T-helper 1 cell treated with Interleukin-12 subunit alpha and Interleukin-12 subunit beta and Interleukin-4 antibody, amounts not matched to agents 30 ng/mL and 1 ng/mL, for 36 hours (primary cell): Measurements from ENCODE around the gene ATP1A4. TPM values are rescaled to one million over a fixed set of nuclear protein-coding genes. Genes with fewer than 3 reads are reported as not detected.

ENCODE experiments used
- intact Hi-C: fragments of 100-400 bp; cut with micrococcal nuclease; formaldehyde crosslinking; loops from one replicate; pipeline ENCODE4 v1.15.1; 2024
- total RNA-seq: library from RNA; stranded (reverse); gene quantifications from 2 replicates; pipeline ENCODE4 v1.2.3, GENCODE V29; 2022

ATP1A4 gene
- total RNA-seq, 1 donor from 2014 or later: not detected

DNA sequence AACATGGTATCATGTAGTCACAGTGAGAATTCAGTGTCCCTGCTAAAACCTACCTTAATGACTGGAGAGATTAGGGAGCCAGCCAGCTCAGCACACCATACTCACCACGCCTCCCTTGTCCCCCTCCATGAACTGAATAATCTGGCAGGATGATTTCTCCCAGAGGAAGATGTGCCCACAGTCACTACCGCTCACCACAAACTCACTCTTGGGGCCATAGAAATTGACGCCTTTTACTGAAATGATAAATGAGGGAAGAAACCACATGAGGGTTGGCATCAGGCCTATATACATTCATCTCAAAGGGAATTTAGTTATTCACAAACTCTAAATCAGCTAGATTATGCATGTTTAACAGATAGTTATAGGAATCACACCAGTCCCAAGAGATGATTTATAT is 71.1 kb downstream of the ATP1A4 start:
- intact Hi-C loops: no loop called here

DNA sequence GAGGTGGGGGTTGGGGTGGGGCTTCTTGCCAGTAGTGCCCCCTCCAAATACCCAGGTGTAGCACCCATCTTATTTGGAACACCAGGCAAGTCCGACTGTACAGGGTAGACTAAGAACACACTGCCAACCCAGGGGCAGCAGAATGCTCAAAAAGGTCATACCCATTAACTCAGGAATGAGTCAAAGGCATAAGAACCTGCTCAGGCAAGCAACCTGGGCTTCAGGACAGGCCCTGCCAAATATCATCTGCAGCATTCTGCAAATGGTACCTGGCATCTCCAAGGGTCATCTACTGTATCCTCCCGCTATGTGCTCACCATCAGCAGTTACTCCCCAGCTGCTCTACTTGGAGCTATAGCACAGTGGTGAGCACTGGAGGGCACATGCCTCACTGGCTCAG is 73.2 kb downstream of the ATP1A4 start:
- intact Hi-C loops: no loop called here

DNA sequence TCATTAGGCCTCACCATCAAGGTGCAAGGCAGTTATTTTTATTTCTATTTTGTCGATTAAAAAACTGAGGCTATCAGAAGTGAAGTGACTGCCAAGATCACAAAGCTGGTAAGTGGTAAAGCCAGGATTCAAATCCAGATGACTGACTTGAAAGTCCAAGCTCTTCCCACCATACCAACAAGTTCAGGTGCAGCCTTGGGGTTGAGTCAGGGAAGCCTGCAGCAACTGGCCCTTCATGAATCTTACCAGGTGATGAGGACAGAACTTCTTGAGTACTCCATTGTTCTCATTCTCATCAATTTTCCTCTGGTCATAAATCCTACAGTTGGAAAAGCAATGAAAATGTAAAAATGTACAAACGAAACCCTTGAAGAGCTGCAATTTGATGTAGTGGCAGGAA is 73.9 kb downstream of the ATP1A4 start:
- intact Hi-C loops: no loop called here

DNA sequence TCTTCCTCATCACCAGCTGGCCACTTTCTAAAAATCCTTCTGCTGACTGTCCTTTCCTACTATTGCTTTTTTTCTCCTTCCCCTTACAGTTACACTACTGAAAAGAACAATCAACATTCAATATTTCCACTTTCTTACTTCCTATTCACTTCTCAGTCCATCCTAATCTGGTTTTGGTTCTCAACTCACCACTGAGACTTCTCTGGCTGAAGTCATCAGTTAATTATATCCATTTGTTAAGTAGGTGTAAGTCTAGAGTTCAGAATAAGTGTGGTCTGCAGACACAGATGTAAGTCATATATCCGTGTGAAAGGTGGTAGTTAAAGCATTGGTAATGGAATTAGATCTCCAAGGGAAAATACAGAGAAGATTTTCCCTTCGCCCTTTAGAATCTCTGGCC is 75.2 kb downstream of the ATP1A4 start:
- intact Hi-C loops: no loop called here

DNA sequence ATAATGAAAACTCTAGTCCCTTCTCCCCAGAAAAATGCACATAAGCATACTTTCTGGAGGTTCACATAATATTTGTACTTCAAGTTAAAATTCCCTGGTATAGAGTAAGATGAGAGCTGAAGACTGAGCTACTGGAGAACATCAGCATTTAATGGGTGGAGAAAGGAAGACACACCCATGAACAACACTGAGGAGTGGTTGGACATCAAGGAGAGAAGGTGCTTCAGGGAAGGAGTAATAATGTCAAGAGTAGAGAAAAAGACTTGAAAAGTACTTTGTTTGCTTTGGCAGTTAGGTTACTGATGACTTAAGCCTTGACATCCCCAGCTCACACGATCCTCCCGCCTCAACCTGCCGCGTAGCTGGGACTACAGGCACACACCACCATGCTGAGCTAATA is 75.6 kb downstream of the ATP1A4 start:
- intact Hi-C loops: no loop called here

DNA sequence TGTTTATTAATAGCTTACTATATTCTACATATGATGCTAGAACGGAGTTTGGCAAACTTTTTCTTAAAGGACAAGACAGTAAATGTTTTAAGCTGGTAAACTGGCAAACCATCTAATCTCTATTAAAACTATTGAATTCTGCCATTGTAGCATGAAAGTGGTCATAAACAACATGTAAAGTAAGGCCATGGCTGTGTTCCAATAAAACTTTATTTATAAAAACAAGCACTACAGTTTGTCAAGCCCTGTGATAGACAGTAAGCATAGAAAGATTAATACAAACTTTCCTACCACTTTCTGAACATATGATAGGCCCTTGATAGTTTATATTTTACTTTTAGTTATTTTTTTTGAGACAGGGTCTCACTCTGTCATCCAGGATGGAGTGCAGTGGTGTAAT is 76.2 kb downstream of the ATP1A4 start:
- intact Hi-C loops: no loop called here

DNA sequence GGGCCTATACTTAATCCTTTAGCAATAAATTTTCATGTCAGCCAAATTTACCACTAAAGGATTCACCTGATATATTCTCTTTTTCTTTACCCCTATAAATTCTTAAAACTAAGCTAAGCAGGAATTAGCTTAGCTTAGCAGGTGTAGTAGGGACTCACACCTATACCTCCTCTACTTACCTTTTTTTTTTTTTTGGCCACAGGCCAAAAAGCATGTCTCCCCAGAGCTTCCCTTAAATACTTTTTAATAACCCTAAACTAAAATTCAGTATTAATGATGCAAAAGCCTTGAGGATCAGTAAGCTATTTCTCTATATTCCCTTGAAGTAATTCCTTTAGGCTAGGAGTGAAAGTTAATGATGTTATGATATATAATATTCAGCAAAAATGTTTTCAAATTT is 77.0 kb downstream of the ATP1A4 start:
- intact Hi-C loops: no loop called here

DNA sequence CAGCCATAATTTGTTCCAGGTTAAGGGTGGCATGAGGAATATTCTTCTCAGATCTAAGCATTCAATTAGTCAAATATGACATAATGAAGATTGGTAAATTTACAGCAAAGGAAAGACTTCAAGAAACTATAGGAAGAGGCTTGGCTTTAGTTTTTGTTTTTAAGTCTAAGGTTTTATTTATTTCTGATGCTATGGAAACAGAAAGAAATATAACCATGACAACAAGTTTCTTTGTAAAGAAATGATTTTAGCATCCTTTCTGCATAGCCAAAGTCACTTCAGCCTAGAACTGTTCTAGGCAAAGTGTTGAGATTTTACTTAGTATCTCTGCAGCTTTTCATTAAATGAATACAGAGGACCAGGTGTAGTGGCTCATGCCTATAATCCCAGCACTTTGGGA is 81.5 kb downstream of the ATP1A4 start:
- intact Hi-C loops: no loop called here

Other genes starting within 250 kb of the ATP1A4 start
- gene TAGLN2, start 226.1 kb upstream of the ATP1A4 start, total RNA-seq: 411 and 422 TPM in 2 replicates
- gene IGSF9, start 206.0 kb upstream of the ATP1A4 start, total RNA-seq: not detected in 2 replicates
- not detected in 2 replicates for gene SLAMF9, start 197.4 kb upstream of the ATP1A4 start, total RNA-seq
- 5.7 and 5.9 TPM in 2 replicates for gene PIGM, start 119.6 kb upstream of the ATP1A4 start, total RNA-seq
- gene KCNJ10, start 81.4 kb upstream of the ATP1A4 start, total RNA-seq: not detected in 2 replicates
- gene KCNJ9, start 70.1 kb upstream of the ATP1A4 start, total RNA-seq: not detected in 2 replicates
- gene IGSF8, start 53.0 kb upstream of the ATP1A4 start, total RNA-seq: 27.8 and 28.7 TPM in 2 replicates
- gene ATP1A2, start 35.8 kb upstream of the ATP1A4 start, total RNA-seq: not detected in 2 replicates
- not detected in 2 replicates for gene CASQ1, start 39.0 kb downstream of the ATP1A4 start, total RNA-seq
- 45.6 and 50.4 TPM in 2 replicates for gene PEA15, start 53.8 kb downstream of the ATP1A4 start, total RNA-seq
- gene DCAF8, start 110.9 kb downstream of the ATP1A4 start, total RNA-seq: 102 and 103 TPM in 2 replicates
- gene PEX19, start 133.5 kb downstream of the ATP1A4 start, total RNA-seq: 53.2 and 53.3 TPM in 2 replicates
- gene COPA, start 191.6 kb downstream of the ATP1A4 start, total RNA-seq: 148 and 150 TPM in 2 replicates
- 75.8 and 87.4 TPM in 2 replicates for gene NCSTN, start 191.8 kb downstream of the ATP1A4 start, total RNA-seq
- gene NHLH1, start 215.5 kb downstream of the ATP1A4 start, total RNA-seq: 0.85 and 0.93 TPM in 2 replicates
- not detected in 2 replicates for gene VANGL2, start 249.0 kb downstream of the ATP1A4 start, total RNA-seq